Mesenchymal stem cell (in vitro differentiated cells and primary cell): ENCODE results near the gene SACM1L.

ENCODE experiments used
- DNase-seq: peaks from one replicate; pipeline ENCODE4 v3.0.0-alpha.2; 2013
- H2AFZ ChIP-seq: one replicate; pipeline ENCODE4 v1.6.1; 2013; ENCODE audit warnings: low read depth, mild to moderate bottlenecking, control low read depth, inconsistent platforms, low read length, moderate library complexity
- H2AK5ac ChIP-seq: 2 replicates; pipeline ENCODE4 v1.6.1; 2013; ENCODE audit warnings: low read length, moderate library complexity, mild to moderate bottlenecking, inconsistent platforms; ENCODE audit not compliant: severe bottlenecking
- H2BK120ac ChIP-seq: one replicate; pipeline ENCODE4 v1.6.1; 2013; ENCODE audit warnings: low read depth, mild to moderate bottlenecking, inconsistent platforms, low read length, moderate library complexity
- H2BK12ac ChIP-seq, 2 experiments: one replicate each; pipeline ENCODE4 v1.6.1; 2013; ENCODE audit warnings: inconsistent platforms in 2 of 2, low read length in 2 of 2, mild to moderate bottlenecking in 2 of 2, moderate library complexity in 2 of 2, control low read depth in 1 of 2
- H2BK15ac ChIP-seq: one replicate; pipeline ENCODE4 v1.6.1; 2013; ENCODE audit warnings: mild to moderate bottlenecking, low read depth, inconsistent platforms; ENCODE audit not compliant: poor library complexity, severe bottlenecking
- H2BK5ac ChIP-seq: 2 replicates; pipeline ENCODE4 v1.6.1; 2013; ENCODE audit warnings: low read depth, mild to moderate bottlenecking, low read length, control low read depth, inconsistent platforms; ENCODE audit not compliant: poor library complexity, severe bottlenecking
- H3K14ac ChIP-seq, 2 experiments: one replicate each; pipeline ENCODE4 v1.6.1; 2013; ENCODE audit warnings: inconsistent platforms in 2 of 2, low read length in 2 of 2, control low read depth in 1 of 2, mild to moderate bottlenecking in 1 of 2, moderate library complexity in 1 of 2
- H3K18ac ChIP-seq, 2 experiments: one replicate each; pipeline ENCODE4 v1.6.1; 2013; ENCODE audit warnings: inconsistent platforms in 2 of 2, low read length in 2 of 2, control low read depth in 1 of 2, low read depth in 1 of 2, mild to moderate bottlenecking in 1 of 2
- H3K23ac ChIP-seq, 2 experiments: one replicate each; pipeline ENCODE4 v1.6.1; 2013; ENCODE audit warnings: inconsistent platforms in 2 of 2, low read length in 2 of 2, mild to moderate bottlenecking in 2 of 2, moderate library complexity in 2 of 2, control low read depth in 1 of 2
- H3K27ac ChIP-seq: 2 replicates; pipeline ENCODE4 v1.5.1; 2013; ENCODE audit warnings: mild to moderate bottlenecking, moderate library complexity, low read length, control low read depth, inconsistent platforms; ENCODE audit not compliant: poor library complexity, severe bottlenecking
- H3K27me3 ChIP-seq, 2 experiments: 2 replicates each; pipeline versions ENCODE4 v1.6.1 to v1.7.0; 2013; ENCODE audit warnings: low read length in 2 of 2, mild to moderate bottlenecking in 2 of 2, moderate library complexity in 2 of 2, control low read depth in 1 of 2, inconsistent platforms in 1 of 2; ENCODE audit not compliant: control insufficient read depth in 1 of 2, insufficient read depth in 1 of 2
- H3K36me3 ChIP-seq, 2 experiments: 2 replicates each; pipeline versions ENCODE4 v1.6.1 to v1.7.0; 2013; ENCODE audit warnings: low read length in 2 of 2, control low read depth in 1 of 2, inconsistent platforms in 1 of 2, low read depth in 1 of 2, mild to moderate bottlenecking in 1 of 2; ENCODE audit not compliant: insufficient read depth in 2 of 2, control insufficient read depth in 1 of 2
- H3K4ac ChIP-seq, 2 experiments: one replicate each; pipeline ENCODE4 v1.6.1; 2013; ENCODE audit warnings: inconsistent platforms in 2 of 2, low read length in 2 of 2, mild to moderate bottlenecking in 2 of 2, moderate library complexity in 2 of 2, control low read depth in 1 of 2, low read depth in 1 of 2
- H3K4me1 ChIP-seq: 2 replicates; pipeline ENCODE4 v1.6.1; 2013; ENCODE audit warnings: low read depth, low read length, control low read depth; ENCODE audit not compliant: control insufficient read depth, insufficient read depth
- H3K4me2 ChIP-seq: 2 replicates; pipeline ENCODE4 v1.6.1; 2013; ENCODE audit warnings: low read length, mild to moderate bottlenecking, inconsistent platforms; ENCODE audit not compliant: poor library complexity, severe bottlenecking
- H3K4me3 ChIP-seq, 2 experiments: 2 replicates each; pipeline versions ENCODE4 v1.5.1 to v1.7.0; 2013; ENCODE audit warnings: low read length in 2 of 2, mild to moderate bottlenecking in 2 of 2, control low read depth in 1 of 2, low read depth in 1 of 2; ENCODE audit not compliant: insufficient read depth in 1 of 2
- H3K79me1 ChIP-seq: replicated peaks from 2 replicates; pipeline ENCODE4 v1.6.1; 2013; ENCODE audit warnings: mild to moderate bottlenecking, control low read depth, low read length, inconsistent platforms; ENCODE audit not compliant: poor library complexity, severe bottlenecking
- H3K9ac ChIP-seq: 2 replicates; pipeline ENCODE4 v1.7.0; 2013; ENCODE audit warnings: mild to moderate bottlenecking, low read length, moderate library complexity
- H3K9me3 ChIP-seq: 2 replicates; pipeline ENCODE4 v1.7.0; 2013; ENCODE audit warnings: mild to moderate bottlenecking, low read length; ENCODE audit not compliant: control insufficient read depth
- H4K8ac ChIP-seq: one replicate; pipeline ENCODE4 v1.6.1; 2013; ENCODE audit warnings: inconsistent platforms, mild to moderate bottlenecking, low read length, moderate library complexity
- H4K91ac ChIP-seq: one replicate; pipeline ENCODE4 v1.6.1; 2013; ENCODE audit warnings: mild to moderate bottlenecking, low read length, inconsistent platforms
- WGBS: methylation state at CpG from one replicate; pipeline ENCODE4 v1.1.7; 2013; ENCODE audit warnings: mixed read lengths; 5-methylcytosine and 5-hydroxymethylcytosine counted together

SACM1L gene

DNA sequence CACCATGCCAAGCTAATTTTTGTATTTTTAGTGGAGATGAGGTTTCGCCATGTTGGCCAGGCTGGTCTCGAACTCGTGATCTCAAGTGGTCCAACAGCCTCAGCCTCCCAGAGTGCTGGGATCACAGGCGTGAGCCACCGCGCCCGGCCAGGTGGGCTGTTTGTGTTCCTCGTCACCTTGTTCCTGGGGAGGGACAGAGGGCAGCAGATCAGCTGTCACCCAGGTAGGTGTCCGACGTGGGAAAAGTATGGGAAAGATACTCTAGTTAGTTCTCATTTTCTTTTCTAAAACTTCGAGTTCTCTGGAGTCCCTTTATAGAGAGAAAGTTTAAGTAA is 28.7 kb upstream of the SACM1L start:
- no peak overlapping the region for H2AFZ ChIP-seq
- peaks cover 29% of the 10 kb centered on the region for H3K79me1 ChIP-seq
- no peak overlapping the region for H3K14ac ChIP-seq
- H3K27me3 ChIP-seq: no peaks in the 10 kb centered on the region
- H3K4me1 ChIP-seq: peaks cover 8% of the 10 kb centered on the region
- no peaks in the 10 kb centered on the region for H3K9me3 ChIP-seq
- no peak overlapping the region for H3K4ac ChIP-seq
- peak overlapping the region in 1 of 2 experiments; percentile 29 for H2BK12ac ChIP-seq
- H2AK5ac ChIP-seq: no peak overlapping the region
- 96% methylated on average over 11 of the region's 11 CpGs for WGBS
- no peak overlapping the region for H4K8ac ChIP-seq
- H3K18ac ChIP-seq: no peak overlapping the region
- H2BK120ac ChIP-seq: no peak overlapping the region
- peaks cover 0 to 8% of the 10 kb centered on the region in 2 experiments for H3K36me3 ChIP-seq
- no peak overlapping the region for H3K4me3 ChIP-seq
- H2BK5ac ChIP-seq: no peak overlapping the region
- DNase-seq: no peak
- H3K9ac ChIP-seq: no peak overlapping the region
- H3K27ac ChIP-seq: no peak overlapping the region
- no peak overlapping the region for H2BK15ac ChIP-seq
- H3K4me2 ChIP-seq: no peak overlapping the region
- H4K91ac ChIP-seq: peak overlapping the region; percentile 48
- H3K23ac ChIP-seq: no peak overlapping the region

DNA sequence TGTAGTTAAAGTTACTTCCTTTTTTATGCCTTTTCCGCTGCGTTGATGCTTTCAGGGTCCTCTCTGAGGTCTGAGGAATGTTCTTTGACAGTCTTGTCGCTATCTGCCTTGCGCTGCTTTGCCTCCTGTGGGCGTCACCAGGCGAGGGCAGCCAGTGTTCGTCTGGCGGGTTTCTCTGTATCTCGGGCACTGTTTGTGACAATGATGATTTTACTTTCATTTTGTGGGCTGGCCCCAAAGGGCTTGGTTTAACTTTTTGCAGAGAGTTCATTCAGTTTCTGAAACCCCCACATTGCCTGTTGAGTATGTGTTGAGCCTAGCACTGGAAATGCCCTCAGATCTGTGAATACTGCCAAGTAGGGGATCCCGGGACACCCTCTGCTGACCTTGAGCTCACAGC is 24.6 kb upstream of the SACM1L start:
- peaks cover 25% of the 10 kb centered on the region for H3K79me1 ChIP-seq
- peak overlapping the region in 1 of 2 experiments; percentile 9 for H3K14ac ChIP-seq
- H3K4ac ChIP-seq: no peak overlapping the region
- peak overlapping the region; percentile 59 for H3K9ac ChIP-seq
- DNase-seq: no peak
- no peak overlapping the region for H2BK5ac ChIP-seq
- H3K36me3 ChIP-seq: peaks cover 12 to 21% of the 10 kb centered on the region in 2 experiments
- H3K18ac ChIP-seq: peak overlapping the region in 1 of 2 experiments; percentile 35
- H4K8ac ChIP-seq: peak overlapping the region; percentile 50
- peak overlapping the region in 1 of 2 experiments; percentile 2 for H2BK12ac ChIP-seq
- H2AFZ ChIP-seq: no peak overlapping the region
- peaks cover 21% of the 10 kb centered on the region for H3K4me1 ChIP-seq
- H3K23ac ChIP-seq: no peak overlapping the region
- H2BK15ac ChIP-seq: no peak overlapping the region
- whole genome bisulfite sequencing: 90% methylated on average over 10 of the region's 10 CpGs
- no peaks in the 10 kb centered on the region for H3K27me3 ChIP-seq
- H3K4me3 ChIP-seq: peak overlapping the region in 1 of 2 experiments; percentile 50
- H3K9me3 ChIP-seq: no peaks in the 10 kb centered on the region
- H3K27ac ChIP-seq: no peak overlapping the region
- peak overlapping the region; percentile 27 for H2AK5ac ChIP-seq
- no peak overlapping the region for H4K91ac ChIP-seq
- no peak overlapping the region for H3K4me2 ChIP-seq
- H2BK120ac ChIP-seq: no peak overlapping the region

DNA sequence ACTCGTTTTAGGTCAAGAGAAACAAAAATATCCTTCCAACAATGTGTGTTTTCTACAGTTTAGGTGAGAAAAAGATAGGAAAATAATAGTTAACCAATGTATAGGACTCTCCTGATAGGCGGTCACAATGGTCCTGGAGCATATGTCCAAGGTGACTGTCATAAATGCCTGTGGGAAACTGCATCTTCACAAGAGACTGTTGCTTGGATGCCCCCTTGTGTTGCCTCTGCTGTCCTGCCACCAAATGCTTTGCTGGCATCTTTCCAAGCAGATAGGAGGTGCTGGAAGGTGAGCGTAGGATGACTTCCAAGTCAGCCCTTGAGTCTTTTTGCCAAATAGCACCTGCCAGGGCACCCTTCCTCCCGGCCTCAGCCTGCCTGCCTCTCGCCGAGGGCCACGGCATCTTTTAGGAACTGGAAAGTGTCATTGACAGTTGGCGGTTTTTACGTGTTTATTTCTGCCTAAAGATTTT is 24.1 kb upstream of the SACM1L start:
- Histone ChIP-seq H3K4me1 (peaks cover 21% of the 10 kb centered on the region), H2BK120ac (no peak overlapping the region), H3K9me3 (no peaks in the 10 kb centered on the region), H2AFZ (no peak overlapping the region), H3K4me2 (no peak overlapping the region), H3K27ac (no peak overlapping the region), H3K36me3 (peaks cover 12 to 26% of the 10 kb centered on the region in 2 experiments), H4K91ac (no peak overlapping the region), H3K4me3 (peak overlapping the region in 1 of 2 experiments; percentile 50), H3K27me3 (no peaks in the 10 kb centered on the region), H2AK5ac (no peak overlapping the region), H2BK15ac (no peak overlapping the region), H2BK12ac (peak overlapping the region in 1 of 2 experiments; percentile 80), H3K4ac (no peak overlapping the region), H3K79me1 (peaks cover 28% of the 10 kb centered on the region), H3K14ac (no peak overlapping the region), H3K9ac (peak overlapping the region; percentile 59), H4K8ac (no peak overlapping the region), H2BK5ac (no peak overlapping the region), H3K23ac (peak overlapping the region in 1 of 2 experiments; percentile 85), H3K18ac (no peak overlapping the region)
- DNase-seq: peak; percentile 52
- 95% methylated on average over 6 of the region's 9 CpGs for WGBS

DNA sequence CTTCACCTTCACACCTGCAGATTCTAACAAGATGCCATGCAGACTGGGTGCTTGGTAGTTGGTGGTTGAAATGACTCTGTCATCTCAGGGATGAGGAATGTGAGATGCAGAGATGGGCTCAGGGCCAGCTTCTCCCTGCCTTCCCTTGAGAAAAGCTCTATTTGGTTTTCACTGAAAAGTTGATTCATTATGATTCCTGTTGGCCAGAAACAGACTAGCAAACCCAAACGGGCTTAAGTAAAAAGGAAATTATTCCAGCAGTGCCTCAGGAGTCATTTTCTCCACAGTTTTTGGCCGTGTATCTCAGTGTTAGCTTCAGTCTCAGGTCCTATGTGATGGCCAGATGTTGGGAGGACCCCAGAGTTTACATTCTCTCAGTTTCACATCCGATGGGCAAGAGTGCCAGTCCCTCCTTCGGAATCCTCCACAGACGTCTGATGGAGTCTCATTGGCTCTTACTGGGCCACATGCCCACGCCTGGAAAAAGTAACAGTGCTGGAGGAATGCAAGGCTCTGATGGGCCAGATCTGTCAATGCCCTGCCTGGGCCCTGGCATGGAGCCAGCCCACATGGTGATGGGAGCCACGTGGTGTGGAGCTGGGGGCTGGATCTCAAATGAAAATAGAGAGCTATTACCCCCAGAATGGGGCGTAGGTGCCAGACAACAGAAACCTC is 22.3 kb upstream of the SACM1L start:
- Histone ChIP-seq H3K4me3 (peak overlapping the region in 1 of 2 experiments; percentile 48), H4K91ac (no peak overlapping the region), H3K4me1 (peaks cover 21% of the 10 kb centered on the region), H2AFZ (no peak overlapping the region), H3K14ac (no peak overlapping the region), H2AK5ac (peak overlapping the region; percentile 92), H3K27me3 (no peaks in the 10 kb centered on the region), H3K9ac (peak overlapping the region; percentile 59), H3K79me1 (peaks cover 23% of the 10 kb centered on the region), H2BK5ac (no peak overlapping the region), H3K23ac (no peak overlapping the region), H2BK12ac (peak overlapping the region in 1 of 2 experiments; percentile 51), H2BK15ac (no peak overlapping the region), H3K4me2 (no peak overlapping the region), H2BK120ac (no peak overlapping the region), H3K9me3 (no peaks in the 10 kb centered on the region), H3K27ac (peak overlapping the region; percentile 79), H3K36me3 (peaks cover 15 to 31% of the 10 kb centered on the region in 2 experiments), H3K4ac (peak overlapping the region in 1 of 2 experiments; percentile 37), H3K18ac (peak overlapping the region; percentile 14 to 37), H4K8ac (peak overlapping the region; percentile 35)
- 75% methylated on average over 7 of the region's 8 CpGs for WGBS
- DNase-seq: peak; percentile 31
